DMS153 treated with DMSO at 0.1 percent for 48 hours (cell line): ENCODE data around the gene METTL24.

ENCODE experiments used
- DNase-seq: peaks from one replicate; lab custom pipeline; 2025; ENCODE audit not compliant: unreplicated experiment; lab: John Stamatoyannopoulos, UW

The METTL24 gene

DNA sequence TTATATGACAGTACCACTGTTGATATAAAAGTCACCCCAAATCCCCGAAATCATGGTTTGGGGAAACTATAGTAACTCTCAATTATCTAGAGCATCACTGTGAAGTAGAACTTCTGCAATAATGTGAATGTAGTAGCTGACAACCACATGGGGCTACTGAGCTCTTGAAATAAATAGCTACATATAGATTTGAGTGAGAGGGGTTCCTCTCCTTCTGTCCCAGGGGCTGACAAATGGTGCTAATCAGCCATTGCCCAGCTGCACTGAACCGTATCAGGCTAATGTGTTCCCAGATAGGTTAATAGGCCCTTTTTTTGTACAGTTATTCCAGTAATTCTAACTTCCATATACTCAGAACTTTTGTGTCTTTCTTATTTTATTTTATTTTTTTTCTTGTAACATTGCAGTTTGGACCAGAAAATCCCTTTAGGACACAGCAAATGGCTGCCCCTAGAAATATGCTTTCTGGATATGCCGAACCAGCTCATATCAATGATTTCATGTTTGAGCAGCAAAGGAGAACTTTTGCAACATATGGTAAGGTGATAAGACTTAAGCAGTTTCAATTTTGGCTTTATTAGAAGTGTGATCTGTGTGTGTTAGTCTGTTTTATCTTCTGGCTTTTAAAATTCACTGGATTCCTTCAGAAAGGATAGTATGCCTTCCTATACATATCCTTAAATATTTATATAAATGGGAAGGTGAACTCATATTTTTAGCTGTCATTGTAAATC, 156.8 kb downstream of the METTL24 start:
- no peak for DNase-seq

DNA sequence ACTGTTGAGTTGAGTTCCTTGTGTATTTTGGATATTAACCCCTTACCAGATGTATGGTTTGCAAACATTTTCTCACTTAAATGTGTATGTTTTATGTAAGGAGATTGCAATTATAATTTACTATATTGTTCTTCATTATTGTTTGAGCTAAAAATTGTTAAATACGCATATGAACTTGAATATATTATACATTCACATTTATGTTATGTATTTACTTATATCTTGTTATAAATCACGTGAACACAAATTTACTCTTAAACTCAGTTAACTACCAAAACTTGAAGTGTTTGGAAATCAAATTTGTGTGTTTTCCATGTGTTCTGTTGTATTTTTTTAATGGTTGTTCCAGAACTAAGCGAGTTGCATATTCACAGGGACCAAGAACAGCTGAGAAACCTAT, 159.6 kb downstream of the METTL24 start:
- no peak for DNase-seq

DNA sequence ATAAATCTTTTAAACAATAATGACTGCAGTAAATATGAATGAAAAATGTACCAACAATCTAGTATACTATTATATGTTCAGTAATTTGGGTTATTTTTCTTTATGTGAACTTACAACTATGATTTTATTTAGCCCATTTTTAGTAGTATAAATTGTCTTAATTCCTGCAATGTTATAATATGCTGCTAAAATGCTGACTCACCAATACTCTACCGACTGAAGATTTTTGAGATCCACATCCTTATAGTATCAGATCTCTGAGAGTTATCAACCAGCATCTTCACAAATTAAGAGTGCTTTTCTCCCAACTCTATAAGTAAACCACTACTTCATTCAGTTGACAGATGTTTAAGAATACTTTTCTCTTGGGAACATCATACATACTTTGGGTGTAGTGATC, 161.3 kb downstream of the METTL24 start:
- no peak for DNase-seq

DNA sequence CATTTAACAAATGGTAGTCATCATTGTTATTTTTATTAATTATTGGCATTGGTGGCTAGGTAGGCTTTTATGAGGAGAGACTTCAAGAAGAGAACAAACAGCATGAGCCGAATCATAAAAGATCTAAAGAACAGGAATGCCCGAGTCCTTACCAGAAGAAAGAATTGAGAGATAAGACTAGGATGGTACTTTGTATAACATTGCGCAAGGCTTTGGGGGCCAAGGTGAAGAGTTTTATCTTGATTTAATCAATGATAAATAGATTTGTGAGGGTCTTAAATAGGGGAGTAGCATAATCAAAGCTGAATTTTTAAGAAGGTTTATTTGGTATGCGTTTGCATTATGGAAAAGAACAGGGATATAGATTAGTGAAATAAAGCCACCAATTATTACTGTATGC, 162.5 kb downstream of the METTL24 start:
- no peak for DNase-seq
